ENCODE results near the gene CAMK2B. TPM values are rescaled to one million over a fixed set of nuclear protein-coding genes. Genes with fewer than 3 reads are reported as not detected.

The CAMK2B gene
- total and polyA plus RNA-seq, 2 of the 13 experiments (the other 11 are each of a cell fraction or from before 2014, with no cell fraction given) = 0.27 to 0.48 TPM

DNA sequence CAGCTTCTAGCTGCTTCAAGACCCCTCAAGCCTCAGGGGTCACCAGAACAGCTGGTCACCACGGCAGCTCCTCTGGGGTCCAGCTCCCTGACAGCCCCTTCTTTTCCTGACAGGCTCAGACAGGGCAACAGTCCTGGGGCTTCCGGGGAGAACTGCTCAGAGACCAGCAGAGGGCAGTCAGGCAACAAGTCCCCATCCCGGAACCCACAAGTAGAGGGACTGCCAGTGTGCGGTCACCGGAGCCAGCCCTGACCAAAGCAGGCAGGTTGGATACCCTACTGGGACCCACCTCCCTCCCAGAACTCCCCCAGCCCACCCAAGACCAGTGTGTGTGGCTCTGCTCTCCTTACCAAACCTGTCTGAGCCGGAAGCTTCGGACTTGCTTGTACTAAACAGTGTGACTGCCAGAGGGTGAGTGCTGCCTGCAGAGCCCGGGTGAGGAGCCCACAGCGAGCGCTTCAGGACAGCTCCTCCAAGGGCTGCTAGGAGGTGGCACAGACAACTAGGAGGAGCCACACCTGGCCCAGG, 84.3 kb downstream of the CAMK2B start (continued):
- TF ChIP-seq ZFP37 (CRISPR knock-in tag; IDR thresholded peaks at IDR 0.05; ENCODE audit: borderline replicate concordance) (no peak), ZNF546 (CRISPR knock-in tag; conservative IDR thresholded peaks at IDR 0.05) (no peak), SALL2 (CRISPR knock-in tag; IDR thresholded peaks at IDR 0.05) (no peak), ZBTB7B (CRISPR knock-in tag; IDR thresholded peaks at IDR 0.05) (0 out of 2 replicates have a peak, but pooled peaks have one; percentile 54), TEAD3 (CRISPR knock-in tag; optimal IDR thresholded peaks at IDR 0.05; ENCODE audit: borderline replicate concordance) (peak; percentile 39), ADNP (CRISPR knock-in tag; IDR thresholded peaks at IDR 0.05) (no peak), ZNF687 (CRISPR knock-in tag; IDR thresholded peaks at IDR 0.05) (peak; percentile 47), HHEX (CRISPR knock-in tag; IDR thresholded peaks at IDR 0.05) (no peak), GATAD2A (CRISPR knock-in tag; IDR thresholded peaks at IDR 0.05) (0 out of 2 replicates have a peak, but pooled peaks have one; percentile 12), E2F2 (CRISPR knock-in tag; IDR thresholded peaks at IDR 0.05; ENCODE audit: borderline replicate concordance) (no peak), MLLT10 (CRISPR knock-in tag; IDR thresholded peaks at IDR 0.05) (no peak), CHD2 (IDR thresholded peaks at IDR 0.05; ENCODE audit: low read depth, low read length) (no peak), FOXK2 (IDR thresholded peaks at IDR 0.05) (no peak), CEBPG (CRISPR knock-in tag; IDR thresholded peaks at IDR 0.05) (no peak), HOXA3 (CRISPR knock-in tag; IDR thresholded peaks at IDR 0.05) (no peak), ZNF512B (CRISPR knock-in tag; IDR thresholded peaks at IDR 0.05; ENCODE audit: borderline replicate concordance) (no peak), NFKB2 (CRISPR knock-in tag; IDR thresholded peaks at IDR 0.05; ENCODE audit: borderline replicate concordance) (peak; percentile 23; the same call in 1 of the 2 replicates), KMT2B (CRISPR knock-in tag; IDR thresholded peaks at IDR 0.05) (peak; percentile 38; the same call in 1 of the 2 replicates)
- TF ChIP-seq, protein P1, sequence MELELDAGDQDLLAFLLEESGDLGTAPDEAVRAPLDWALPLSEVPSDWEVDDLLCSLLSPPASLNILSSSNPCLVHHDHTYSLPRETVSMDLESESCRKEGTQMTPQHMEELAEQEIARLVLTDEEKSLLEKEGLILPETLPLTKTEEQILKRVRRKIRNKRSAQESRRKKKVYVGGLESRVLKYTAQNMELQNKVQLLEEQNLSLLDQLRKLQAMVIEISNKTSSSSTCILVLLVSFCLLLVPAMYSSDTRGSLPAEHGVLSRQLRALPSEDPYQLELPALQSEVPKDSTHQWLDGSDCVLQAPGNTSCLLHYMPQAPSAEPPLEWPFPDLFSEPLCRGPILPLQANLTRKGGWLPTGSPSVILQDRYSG (CRISPR knock-in tag; IDR thresholded peaks at IDR 0.05) = no peak
- TF ChIP-seq, protein P2, sequence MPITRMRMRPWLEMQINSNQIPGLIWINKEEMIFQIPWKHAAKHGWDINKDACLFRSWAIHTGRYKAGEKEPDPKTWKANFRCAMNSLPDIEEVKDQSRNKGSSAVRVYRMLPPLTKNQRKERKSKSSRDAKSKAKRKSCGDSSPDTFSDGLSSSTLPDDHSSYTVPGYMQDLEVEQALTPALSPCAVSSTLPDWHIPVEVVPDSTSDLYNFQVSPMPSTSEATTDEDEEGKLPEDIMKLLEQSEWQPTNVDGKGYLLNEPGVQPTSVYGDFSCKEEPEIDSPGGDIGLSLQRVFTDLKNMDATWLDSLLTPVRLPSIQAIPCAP (CRISPR knock-in tag; IDR thresholded peaks at IDR 0.05; ENCODE audit: low read depth) = no peak
